CD4-positive, alpha-beta T cell treated with Interleukin-6 at 100 ng/mL for 8 hours (primary cell): ENCODE results near the gene ZBTB47.

Experiments used
- DNase-seq: peaks from one replicate; pipeline ENCODE4 v3.0.0-alpha.2; 2020; ENCODE audit warnings: mixed read lengths, low spot score

The ZBTB47 gene

DNA sequence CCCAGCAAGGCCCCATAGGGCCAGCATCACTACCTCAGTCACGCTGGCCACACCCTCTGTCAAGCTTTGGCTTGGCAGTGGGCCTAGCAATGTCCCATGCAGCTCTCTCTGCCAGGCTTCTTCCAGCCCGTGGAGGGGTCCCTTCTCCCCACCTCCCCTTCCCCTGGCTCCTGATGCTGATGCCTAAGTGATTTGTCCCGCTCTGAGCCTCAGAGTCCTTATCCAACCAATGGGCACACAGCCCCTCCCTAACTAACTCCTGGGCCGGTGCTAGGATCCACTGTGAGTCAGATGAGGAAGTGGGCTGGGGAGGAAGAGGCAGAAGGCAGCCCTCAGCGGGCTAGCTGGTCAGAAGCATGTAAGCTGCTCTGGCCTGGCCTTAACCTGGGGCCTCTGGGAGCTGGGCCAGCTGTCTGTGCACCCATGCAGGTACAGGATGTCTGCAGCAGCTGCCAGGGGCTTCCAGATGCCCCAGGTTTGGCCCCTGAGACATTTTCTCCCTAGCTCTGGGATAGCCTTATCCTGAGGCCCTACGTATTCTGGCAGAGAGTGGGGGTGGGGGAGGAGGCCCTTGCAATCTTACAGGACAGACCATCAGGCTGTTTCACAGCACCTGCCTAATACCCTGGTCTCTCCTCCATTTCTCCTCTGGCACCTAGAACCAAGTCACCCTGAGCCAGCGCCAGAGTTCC lies 740 bp upstream of the ZBTB47 start:
- no peak for DNase-seq

DNA sequence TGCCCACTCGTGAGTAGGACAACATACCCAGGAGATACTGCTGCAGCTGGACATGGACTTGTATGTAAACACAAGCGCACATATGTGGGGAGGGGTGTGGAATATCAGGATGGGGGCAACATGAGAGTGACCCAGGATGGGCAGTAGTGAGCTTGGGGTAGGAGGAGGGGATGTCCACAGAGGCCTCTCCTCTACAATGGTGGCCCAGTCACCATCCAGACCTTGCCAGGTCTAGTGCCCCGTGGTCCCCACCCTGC lies 266 bp upstream of the ZBTB47 start:
- DNase-seq, result no peak

DNA sequence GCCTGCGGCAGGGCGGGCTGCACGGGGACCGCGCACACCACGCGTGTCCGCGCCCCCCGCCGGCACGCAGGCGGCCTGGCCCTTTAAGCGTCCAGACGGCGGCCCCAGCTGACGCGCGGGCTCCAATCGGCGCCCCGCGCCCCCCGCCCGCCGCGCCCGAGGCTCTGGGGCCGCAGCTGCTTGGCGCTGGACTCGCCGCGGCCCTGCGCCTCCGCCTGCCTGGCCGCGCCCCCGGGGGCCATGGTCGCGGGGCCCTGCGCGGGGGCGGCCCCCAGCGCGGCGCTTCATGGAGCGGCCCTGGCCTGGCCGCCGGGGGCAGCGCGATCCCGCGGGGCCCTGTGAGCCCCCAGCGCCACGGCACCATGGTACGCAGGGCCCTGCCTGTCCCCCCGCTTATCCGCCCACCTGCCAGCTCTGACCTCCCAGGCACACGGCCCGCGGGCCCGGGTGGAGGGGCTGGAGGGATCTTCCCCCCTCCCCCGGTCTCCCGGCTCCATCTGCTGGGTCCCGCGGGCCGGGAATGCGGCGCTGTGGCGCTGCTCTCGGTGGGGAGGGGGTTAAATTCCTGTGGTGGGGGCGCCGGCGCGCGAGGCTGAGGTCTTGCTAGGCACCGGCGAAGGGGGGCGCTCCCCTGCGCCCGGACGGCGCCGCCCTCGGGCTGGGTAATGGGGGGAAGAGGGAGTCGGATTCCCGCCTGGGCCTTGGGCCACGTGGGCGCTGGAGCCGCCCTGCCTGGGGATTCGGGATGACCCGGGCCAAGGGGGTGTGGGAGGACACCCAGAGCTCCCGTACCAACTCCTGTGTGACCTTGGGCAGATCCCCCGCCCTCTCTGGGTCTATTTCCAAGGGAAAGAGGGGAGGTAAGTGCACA lies 1.1 kb downstream of the ZBTB47 start:
- no peak for DNase-seq

DNA sequence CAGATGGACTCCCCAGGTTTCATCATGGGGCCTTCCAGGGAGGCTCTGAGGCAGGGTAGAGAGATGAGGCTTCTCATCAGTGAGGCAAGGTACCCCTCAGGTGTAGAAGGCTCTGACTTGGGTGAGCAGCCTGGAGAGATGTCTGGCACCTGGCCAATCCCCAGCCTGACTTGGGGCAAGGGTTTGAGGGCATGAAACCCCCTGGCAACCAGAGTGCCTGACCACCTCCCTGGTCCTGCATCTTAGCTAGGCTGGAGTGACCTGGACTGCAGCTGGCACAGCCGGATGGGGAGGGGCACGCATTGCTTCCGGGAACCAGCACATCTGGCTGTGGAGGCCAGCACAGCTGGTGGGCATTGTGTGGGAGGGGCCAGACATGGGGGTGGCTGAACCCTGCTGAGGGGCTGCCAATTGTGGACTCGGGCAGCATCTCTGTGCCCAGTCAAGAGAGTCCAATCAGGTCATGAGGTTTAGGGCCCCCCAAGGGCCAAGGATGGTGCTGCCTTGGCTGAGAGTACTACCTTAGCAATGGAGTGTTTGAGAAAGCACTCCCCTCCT lies 1.9 kb downstream of the ZBTB47 start:
- no peak for DNase-seq

DNA sequence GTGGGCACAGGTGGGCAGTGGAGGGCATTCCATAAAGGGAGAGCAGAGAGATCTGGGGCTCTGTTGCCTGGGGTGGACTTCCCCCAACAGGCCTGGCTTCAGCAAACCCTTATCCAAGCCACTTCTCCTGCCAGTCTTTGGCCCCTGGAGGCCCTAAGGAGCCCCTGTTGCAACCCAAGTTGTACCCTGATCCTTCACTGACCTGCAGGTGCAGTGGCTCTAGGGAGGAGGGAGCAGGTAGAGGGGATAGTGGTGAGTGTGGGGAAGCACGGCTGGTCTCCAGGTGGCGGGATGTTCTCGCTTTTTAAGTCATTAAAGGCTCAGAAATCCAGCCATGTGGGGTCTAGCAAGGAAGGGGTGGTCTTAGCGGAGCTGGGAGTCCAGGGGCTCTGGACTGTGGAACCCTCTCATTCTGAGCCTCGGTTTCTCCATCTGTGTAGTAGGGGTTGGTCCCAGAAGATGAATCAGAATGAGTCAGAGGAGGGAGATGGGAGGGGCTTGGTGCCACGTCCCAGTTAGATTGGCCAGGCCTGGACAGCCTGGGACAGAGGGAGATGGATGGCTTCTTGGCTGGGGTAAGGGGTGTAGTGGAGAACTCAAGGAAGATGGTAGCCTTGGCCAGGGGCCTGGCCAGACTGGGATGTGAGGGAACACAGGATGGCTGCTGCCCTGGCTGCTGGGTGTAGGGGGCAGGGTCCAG lies 2.6 kb downstream of the ZBTB47 start:
- no peak for DNase-seq

DNA sequence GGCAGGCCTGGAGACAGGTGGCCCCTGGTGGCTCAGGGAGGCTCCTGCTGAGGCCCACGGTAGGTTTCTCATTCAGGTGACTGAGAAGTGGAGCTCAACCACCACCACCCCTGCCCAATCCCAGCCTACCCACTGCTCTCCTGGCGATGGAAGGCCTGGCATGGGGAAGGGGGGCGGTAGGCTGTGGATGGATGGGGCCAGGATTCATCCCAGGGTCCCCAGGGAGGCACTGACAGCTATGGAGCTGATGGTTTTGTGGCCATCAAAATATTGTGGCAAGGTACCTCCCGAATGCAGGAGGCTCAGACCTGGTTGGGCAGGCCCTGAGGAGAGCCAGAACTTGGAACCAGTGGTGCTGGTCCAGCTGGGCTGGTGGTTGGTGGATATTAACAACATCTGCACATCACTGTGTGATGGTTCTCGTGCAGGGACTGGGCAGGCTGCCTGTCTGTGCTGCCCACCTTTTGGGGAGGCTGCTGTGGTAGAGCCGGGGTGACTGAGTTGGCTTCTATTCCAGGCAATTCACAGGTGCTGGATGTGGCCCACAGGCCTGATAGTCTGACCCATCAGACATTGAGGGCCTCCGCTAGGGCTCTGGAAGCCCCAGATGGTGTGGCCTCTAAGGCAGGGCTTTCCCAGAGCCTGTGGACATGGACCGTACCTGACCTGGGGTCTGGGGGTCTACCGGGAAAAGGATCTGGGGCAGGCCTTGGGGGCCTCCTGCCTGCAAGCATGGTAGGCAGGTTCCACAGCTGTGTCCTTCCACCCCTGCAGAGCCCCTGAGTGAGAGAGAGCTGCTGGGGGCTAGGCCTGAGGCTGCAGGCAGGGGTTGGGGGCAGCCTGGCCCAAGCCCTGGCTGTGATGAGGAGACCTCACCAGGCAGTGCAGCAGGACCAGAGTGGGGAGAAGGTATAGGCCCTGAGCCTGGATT lies 3.4 kb downstream of the ZBTB47 start:
- no peak for DNase-seq

DNA sequence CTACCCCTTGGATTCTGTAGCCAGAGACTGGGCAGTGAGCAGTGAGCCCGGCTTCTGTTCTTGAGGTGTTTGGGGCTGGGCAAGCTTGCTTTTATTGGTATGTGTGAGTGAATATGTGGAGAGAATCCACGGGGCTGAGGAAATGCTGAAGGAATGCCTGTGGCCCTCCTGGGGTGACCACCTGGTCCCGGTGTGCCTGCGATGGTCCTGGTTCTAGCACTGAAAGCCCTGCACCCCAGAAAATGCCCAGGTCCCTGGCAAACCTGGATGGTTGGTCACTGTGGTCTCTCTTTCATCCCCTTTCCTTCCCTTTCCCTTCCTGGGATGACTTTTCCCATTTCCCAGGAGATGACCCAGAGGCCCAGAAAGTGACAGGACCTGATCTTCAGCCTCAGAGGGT lies 4.2 kb downstream of the ZBTB47 start:
- DNase-seq, result no peak

DNA sequence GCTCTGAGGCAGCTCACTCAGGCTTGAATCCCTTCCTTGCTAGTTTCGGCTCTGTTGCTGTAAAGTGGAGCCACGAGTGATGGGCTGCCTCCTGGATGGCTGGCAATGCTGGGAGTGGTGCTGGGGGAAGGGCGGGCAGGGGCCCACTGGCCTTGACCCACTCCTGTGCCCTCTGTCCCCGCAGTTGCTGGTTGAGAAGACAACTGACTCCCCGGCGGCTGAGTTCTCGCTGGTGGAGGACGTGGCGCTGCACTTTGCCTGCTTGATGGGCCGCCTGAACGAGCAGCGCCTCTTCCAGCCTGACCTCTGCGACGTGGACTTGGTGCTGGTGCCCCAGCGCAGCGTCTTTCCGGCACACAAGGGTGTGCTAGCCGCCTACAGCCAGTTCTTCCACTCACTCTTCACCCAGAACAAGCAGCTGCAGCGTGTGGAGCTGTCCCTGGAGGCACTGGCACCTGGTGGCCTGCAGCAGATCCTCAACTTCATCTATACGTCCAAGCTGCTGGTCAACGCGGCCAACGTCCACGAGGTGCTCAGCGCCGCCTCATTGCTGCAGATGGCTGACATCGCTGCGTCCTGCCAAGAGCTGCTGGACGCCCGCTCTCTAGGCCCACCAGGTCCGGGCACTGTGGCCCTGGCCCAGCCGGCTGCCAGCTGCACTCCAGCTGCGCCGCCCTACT lies 4.7 kb downstream of the ZBTB47 start:
- DNase-seq, result no peak

DNA sequence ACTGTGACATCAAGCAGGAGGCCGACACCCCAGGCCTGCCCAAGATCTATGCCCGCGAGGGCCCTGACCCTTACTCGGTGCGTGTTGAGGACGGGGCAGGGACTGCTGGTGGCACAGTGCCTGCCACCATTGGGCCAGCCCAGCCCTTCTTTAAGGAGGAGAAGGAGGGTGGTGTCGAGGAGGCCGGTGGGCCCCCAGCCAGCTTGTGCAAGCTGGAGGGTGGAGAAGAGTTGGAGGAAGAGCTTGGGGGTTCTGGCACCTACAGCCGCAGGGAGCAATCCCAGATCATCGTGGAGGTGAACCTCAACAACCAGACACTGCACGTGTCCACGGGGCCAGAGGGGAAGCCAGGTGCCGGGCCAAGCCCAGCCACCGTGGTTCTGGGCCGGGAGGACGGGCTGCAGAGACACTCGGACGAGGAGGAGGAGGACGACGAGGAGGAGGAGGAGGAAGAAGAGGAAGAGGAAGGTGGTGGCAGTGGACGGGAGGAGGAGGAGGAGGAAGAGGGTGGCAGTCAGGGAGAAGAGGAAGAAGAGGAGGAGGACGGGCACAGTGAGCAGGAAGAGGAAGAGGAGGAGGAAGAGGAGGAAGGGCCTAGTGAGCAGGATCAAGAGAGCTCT lies 5.4 kb downstream of the ZBTB47 start:
- no peak for DNase-seq

DNA sequence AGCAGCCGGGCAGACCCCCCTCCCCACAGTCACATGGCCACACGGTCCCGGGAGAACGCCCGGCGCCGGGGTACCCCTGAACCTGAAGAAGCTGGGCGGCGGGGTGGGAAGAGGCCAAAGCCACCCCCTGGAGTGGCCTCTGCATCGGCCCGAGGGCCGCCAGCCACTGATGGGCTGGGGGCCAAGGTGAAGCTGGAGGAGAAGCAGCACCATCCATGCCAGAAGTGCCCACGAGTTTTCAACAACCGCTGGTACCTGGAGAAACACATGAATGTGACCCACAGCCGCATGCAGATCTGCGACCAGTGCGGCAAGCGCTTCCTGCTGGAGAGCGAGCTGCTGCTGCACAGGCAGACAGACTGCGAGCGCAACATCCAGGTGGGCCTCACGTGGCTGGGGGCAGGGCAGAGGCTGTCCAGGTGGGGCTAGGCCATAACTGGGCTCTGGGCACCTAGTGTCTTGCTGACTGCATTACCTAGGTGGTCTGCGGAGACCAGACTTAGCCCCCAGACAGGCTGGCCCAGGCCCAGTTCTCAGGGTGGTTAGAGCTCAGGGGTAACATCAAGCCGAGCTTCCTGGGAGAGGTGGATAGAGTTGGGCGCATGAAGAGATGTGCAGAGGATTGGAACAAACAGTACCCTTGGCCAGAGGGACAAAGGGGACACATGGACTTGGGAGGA lies 6.1 kb downstream of the ZBTB47 start:
- no peak for DNase-seq

DNA sequence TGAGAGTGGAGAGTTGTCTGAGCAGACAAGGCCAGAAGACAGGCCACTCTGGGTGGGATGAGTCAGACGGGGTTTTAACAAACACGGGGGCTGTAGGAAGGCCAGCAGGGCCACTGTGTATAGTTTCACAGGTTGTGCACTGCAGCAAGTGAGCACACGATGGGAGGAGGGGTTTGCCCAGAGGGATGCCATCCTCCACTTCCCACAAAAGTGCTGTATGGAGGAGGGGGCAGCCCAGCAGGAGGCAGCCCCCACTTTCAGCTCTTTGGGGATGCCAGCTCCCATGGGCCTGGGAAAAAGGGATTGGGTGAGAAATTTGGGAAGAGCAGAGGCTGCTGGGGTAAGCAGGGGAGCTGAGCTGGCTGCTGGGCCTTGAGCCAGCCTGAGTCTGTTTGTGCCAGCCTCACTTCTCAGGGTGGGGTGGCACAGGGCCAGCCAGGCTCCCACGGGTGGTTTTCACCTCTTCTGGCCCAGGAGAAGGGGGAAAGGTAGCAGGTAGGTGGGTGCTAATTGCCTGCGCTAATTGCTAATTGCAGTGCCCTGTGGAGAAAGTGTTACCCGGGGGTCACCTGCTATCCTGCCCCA lies 6.7 kb downstream of the ZBTB47 start:
- DNase-seq, result no peak

DNA sequence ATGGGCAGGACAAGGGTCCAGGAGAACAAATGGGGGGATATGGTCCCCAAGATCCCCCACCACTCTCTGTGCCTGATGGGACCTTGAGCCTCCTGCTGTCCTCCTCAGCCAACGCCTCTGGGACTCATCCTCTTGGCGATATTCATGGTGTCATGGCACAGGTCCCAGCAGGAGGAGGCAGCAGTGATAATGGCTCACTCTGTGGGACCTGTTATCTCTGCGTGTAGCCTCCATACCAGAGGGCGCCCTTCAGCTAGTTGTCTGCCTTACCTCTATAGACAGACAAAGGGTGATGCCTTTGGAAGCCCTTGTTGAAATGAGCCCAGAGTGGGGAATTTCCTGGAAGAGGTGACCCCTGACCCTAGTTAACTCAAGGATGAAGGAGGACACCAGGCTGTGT lies 7.4 kb downstream of the ZBTB47 start:
- no peak for DNase-seq

DNA sequence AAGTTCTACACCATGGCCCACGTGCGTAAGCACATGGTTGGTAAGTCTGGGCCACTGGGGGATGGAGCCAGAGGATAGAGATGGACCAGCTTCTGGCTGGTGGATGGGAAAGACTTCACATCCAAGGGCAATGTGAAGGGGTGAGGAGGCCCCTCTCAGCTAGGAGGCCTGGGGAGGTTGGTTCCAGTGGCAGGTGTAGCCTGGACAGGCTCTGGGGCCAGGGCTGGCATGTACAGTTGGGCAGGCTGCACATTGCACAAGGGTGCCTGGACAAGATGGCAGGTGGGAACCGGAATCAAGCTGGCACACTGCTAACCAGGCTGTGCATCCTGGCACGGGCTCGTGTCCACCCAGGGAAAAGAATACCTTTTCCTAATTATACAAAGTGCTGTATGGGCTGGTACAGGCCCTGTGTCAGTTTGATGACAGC lies 8.1 kb downstream of the ZBTB47 start:
- DNase-seq, result no peak

DNA sequence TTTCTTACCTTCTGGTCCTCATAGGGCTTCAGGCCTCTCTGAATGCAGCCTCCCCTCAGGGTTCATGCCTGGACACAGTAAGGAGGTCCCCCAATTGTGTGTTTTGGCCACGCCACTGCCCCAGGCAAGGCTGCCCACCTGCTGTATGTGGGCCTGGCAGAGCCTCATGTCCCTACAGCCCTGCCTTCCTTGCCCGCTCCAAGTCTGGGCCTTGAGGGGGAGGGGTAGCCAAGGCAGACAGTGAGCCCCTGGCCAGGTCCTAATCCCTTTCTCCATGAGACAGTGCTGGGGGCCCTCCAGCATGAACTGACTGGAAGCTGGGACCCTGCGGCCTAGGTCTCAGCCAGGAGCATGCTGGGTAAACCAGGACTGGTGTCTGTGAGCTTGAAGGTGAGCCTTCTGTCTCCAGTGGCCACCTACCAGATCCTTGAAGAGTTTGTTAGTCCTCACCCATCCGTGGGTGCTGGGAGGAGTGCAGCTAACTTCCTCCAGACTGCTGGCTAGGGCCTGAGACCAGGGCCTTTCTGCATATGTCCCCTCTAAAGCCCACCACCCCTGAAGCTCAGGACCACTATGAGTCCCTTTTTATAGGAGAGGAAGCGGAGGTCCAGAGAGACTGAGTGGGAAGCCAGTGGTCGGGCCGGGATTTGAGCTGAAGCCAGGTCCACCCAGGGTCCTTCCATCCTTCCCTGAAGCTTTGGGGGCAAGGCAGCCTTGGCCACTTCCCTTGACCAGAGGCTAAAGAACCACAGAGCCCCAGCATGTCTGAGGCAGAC lies 8.7 kb downstream of the ZBTB47 start:
- no peak for DNase-seq

DNA sequence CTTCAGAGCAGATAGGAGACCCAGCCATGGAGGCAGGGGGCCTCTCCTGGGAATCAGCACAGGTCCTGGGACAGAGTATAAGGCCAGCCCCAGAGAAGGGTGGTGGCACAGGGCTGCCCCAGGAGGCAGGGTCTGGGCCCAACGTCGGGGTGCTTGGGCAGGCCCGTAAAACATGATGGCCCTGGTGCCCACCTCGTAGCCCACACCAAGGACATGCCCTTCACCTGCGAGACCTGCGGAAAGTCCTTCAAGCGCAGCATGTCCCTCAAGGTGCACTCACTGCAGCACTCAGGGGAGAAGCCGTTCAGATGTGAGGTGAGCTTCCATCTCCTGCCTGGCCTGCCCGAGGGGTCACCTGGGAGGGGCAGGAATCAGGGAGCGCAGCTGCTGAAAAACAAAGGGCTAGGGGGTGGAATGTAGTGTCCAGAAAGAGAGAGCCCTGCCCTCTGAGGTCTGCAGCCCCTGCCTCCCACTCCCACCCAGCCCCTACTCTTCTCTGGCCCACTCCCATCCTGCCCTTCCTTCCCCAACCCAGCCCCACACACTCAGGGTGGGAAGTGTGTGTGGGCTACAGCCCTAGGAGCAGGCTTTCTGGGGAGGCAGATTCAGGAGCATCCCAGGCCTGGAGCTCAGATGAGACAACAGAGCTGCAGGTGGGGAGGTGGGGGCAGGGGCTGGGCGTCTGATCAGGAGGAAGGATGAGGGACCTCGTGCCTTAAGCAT lies 9.5 kb downstream of the ZBTB47 start:
- no peak for DNase-seq

DNA sequence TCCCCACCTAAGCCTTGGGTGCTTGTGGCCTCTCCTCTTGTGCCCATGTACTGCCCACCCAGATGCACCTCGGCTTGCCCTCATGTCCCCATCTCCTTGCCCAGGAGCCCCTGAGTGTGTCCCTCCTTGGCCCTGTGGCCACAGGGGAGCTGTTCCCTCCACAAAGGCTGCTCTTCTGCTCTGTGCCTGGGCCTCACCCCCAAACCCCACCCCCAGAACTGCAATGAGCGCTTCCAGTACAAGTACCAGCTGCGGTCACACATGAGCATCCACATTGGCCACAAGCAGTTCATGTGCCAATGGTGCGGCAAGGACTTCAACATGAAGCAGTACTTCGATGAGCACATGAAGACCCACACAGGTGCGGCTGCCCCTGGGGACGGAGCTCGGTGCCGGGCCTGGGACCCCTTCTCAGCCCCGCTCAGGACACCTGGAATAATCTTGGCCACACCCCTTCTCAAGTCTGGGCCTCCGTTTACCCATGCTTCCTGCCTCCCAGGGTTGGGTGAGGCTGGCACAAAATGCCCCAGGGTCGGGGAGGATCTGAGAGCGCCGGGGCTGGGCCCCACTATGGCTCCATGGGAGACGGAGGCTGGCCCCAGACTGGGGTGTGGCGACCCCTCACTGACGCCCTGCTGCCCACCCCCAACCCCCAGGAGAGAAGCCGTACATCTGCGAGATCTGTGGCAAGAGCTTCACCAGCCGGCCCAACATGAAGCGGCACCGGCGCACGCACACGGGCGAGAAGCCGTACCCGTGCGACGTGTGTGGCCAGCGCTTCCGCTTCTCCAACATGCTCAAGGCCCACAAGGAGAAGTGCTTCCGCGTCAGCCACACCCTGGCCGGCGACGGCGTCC lies 10.3 kb downstream of the ZBTB47 start:
- DNase-seq, result no peak

DNA sequence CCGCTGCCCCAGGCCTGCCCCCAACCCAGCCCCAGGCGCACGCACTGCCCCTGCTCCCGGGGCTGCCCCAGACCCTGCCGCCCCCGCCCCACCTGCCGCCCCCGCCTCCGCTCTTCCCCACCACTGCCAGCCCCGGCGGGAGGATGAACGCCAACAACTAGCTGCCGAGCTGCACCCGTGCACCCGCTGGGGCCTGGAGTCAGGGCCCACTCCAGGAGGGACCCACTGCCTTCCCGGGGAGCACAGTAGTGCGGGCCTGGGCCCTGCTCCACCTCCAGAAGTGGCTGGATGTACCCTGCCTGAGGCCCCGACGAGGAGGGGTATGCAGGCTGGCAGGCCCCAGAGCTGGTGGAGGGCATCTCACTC lies 10.9 kb downstream of the ZBTB47 start:
- DNase-seq, result no peak
